Activated naive CD8-positive, alpha-beta T cell treated with anti-CD3 and anti-CD28 coated beads for 36 hours (primary cell): ENCODE measurements around the gene APBA2. TPM values are rescaled to one million over a fixed set of nuclear protein-coding genes. Genes with fewer than 3 reads are reported as not detected.

ENCODE experiments used
- DNase-seq: peaks from one replicate; pipeline ENCODE4 v3.0.0; 2021
- H3K27ac Mint-ChIP-seq: one replicate; pipeline ENCODE4 v1.8.0; 2022; ENCODE audit warnings: mild to moderate bottlenecking, moderate library complexity, mixed read lengths
- H3K27me3 Mint-ChIP-seq: one replicate; pipeline ENCODE4 v1.8.0; 2022; ENCODE audit warnings: mild to moderate bottlenecking, mixed read lengths
- H3K36me3 Mint-ChIP-seq: one replicate; pipeline ENCODE4 v1.8.0; 2021; ENCODE audit warnings: mild to moderate bottlenecking, mixed read lengths
- H3K4me1 Mint-ChIP-seq: one replicate; pipeline ENCODE4 v1.8.0; 2021; ENCODE audit warnings: mixed read lengths
- H3K4me3 Mint-ChIP-seq: one replicate; pipeline ENCODE4 v1.8.0; 2022; ENCODE audit warnings: mild to moderate bottlenecking, moderate library complexity, mixed read lengths
- H3K9me3 Mint-ChIP-seq: one replicate; pipeline ENCODE4 v1.8.0; 2022; ENCODE audit warnings: mixed read lengths
- total RNA-seq, 2 experiments: library from RNA; stranded (reverse); gene quantifications; one replicate each; pipeline ENCODE4 v1.2.3, GENCODE V29; 2021

Gene APBA2
- total RNA-seq, 2 experiments from 2014 or later, result 29.2 to 34.1 TPM

- Mint-ChIP-seq H3K27me3 (no peaks in the 10 kb centered on the region), H3K27ac (peak overlapping the region; percentile 73), H3K36me3 (peaks cover 12% of the 10 kb centered on the region), H3K9me3 (no peaks in the 10 kb centered on the region), H3K4me1 (peaks cover 75% of the 10 kb centered on the region), H3K4me3 (no peak overlapping the region)
- DNase-seq, result no peak
These were observed 13.4 kb downstream of the APBA2 start for GRCh38 chr15:28899061-28899738.

- Mint-ChIP-seq H3K27me3 (no peaks in the 10 kb centered on the region), H3K27ac (peak overlapping the region; percentile 79), H3K9me3 (no peaks in the 10 kb centered on the region), H3K4me1 (peaks cover 80% of the 10 kb centered on the region), H3K4me3 (no peak overlapping the region), H3K36me3 (peaks cover 12% of the 10 kb centered on the region)
- peak; percentile 38 for DNase-seq
These were observed 14.5 kb downstream of the APBA2 start for GRCh38 chr15:28900041-28900891.

- Mint-ChIP-seq H3K36me3 (peaks cover 8% of the 10 kb centered on the region), H3K4me1 (peaks cover 84% of the 10 kb centered on the region), H3K27ac (peak overlapping the region; percentile 79), H3K27me3 (no peaks in the 10 kb centered on the region), H3K9me3 (no peaks in the 10 kb centered on the region), H3K4me3 (no peak overlapping the region)
- no peak for DNase-seq
These were observed 15.3 kb downstream of the APBA2 start for GRCh38 chr15:28900892-28901586.

GRCh38 chr15:28901587-28901980 lies 15.8 kb downstream of the APBA2 start:
- H3K27me3 Mint-ChIP-seq, result no peaks in the 10 kb centered on the region
- H3K4me3 Mint-ChIP-seq, result no peak overlapping the region
- H3K36me3 Mint-ChIP-seq, result peaks cover 8% of the 10 kb centered on the region
- no peak for DNase-seq
- peaks cover 89% of the 10 kb centered on the region for H3K4me1 Mint-ChIP-seq
- H3K27ac Mint-ChIP-seq, result peak overlapping the region; percentile 31
- H3K9me3 Mint-ChIP-seq, result no peaks in the 10 kb centered on the region

GRCh38 chr15:28901987-28902745 lies 16.4 kb downstream of the APBA2 start:
- DNase-seq, result no peak
- Mint-ChIP-seq H3K9me3 (no peaks in the 10 kb centered on the region), H3K4me1 (peaks cover 89% of the 10 kb centered on the region), H3K4me3 (no peak overlapping the region), H3K36me3 (peaks cover 3% of the 10 kb centered on the region), H3K27me3 (no peaks in the 10 kb centered on the region), H3K27ac (peak overlapping the region; percentile 61)

GRCh38 chr15:28902856-28903255 lies 17.1 kb downstream of the APBA2 start:
- no peaks in the 10 kb centered on the region for H3K9me3 Mint-ChIP-seq
- H3K4me3 Mint-ChIP-seq, result no peak overlapping the region
- H3K27me3 Mint-ChIP-seq, result no peaks in the 10 kb centered on the region
- H3K4me1 Mint-ChIP-seq, result peaks cover 90% of the 10 kb centered on the region
- no peak for DNase-seq
- H3K27ac Mint-ChIP-seq, result peak overlapping the region; percentile 61
- peaks cover under 1% of the 10 kb centered on the region for H3K36me3 Mint-ChIP-seq

- no peak for DNase-seq
- Mint-ChIP-seq H3K27me3 (no peaks in the 10 kb centered on the region), H3K4me3 (no peak overlapping the region), H3K9me3 (no peaks in the 10 kb centered on the region), H3K27ac (peak overlapping the region; percentile 70), H3K4me1 (peaks cover 86% of the 10 kb centered on the region), H3K36me3 (peaks cover 2% of the 10 kb centered on the region)
These were observed 17.8 kb downstream of the APBA2 start for GRCh38 chr15:28903555-28903954.

GRCh38 chr15:28904003-28904402 lies 18.2 kb downstream of the APBA2 start:
- H3K27ac Mint-ChIP-seq, result peak overlapping the region; percentile 70
- peak overlapping the region; percentile 19 for H3K4me3 Mint-ChIP-seq
- peaks cover 3% of the 10 kb centered on the region for H3K36me3 Mint-ChIP-seq
- no peaks in the 10 kb centered on the region for H3K9me3 Mint-ChIP-seq
- no peaks in the 10 kb centered on the region for H3K27me3 Mint-ChIP-seq
- peaks cover 81% of the 10 kb centered on the region for H3K4me1 Mint-ChIP-seq
- DNase-seq, result no peak

- Mint-ChIP-seq H3K9me3 (no peaks in the 10 kb centered on the region), H3K4me1 (peaks cover 78% of the 10 kb centered on the region), H3K27me3 (no peaks in the 10 kb centered on the region), H3K4me3 (peak overlapping the region; percentile 16), H3K36me3 (peaks cover 6% of the 10 kb centered on the region), H3K27ac (peak overlapping the region; percentile 64)
- DNase-seq, result no peak
These were observed 19.0 kb downstream of the APBA2 start for GRCh38 chr15:28904541-28905315.

GRCh38 chr15:28907338-28907960 lies 21.7 kb downstream of the APBA2 start:
- Mint-ChIP-seq H3K27ac (no peak overlapping the region), H3K4me3 (no peak overlapping the region), H3K36me3 (peaks cover 6% of the 10 kb centered on the region), H3K4me1 (peaks cover 76% of the 10 kb centered on the region), H3K9me3 (no peaks in the 10 kb centered on the region), H3K27me3 (no peaks in the 10 kb centered on the region)
- no peak for DNase-seq

GRCh38 chr15:28909958-28910500 lies 24.3 kb downstream of the APBA2 start:
- DNase-seq, result no peak
- Mint-ChIP-seq H3K27ac (no peak overlapping the region), H3K4me1 (peaks cover 62% of the 10 kb centered on the region), H3K9me3 (no peaks in the 10 kb centered on the region), H3K27me3 (no peaks in the 10 kb centered on the region), H3K36me3 (peaks cover 6% of the 10 kb centered on the region), H3K4me3 (no peak overlapping the region)

- Mint-ChIP-seq H3K4me1 (peaks cover 50% of the 10 kb centered on the region), H3K27ac (peak overlapping the region; percentile 65), H3K27me3 (no peaks in the 10 kb centered on the region), H3K4me3 (no peak overlapping the region), H3K36me3 (peaks cover 6% of the 10 kb centered on the region), H3K9me3 (no peaks in the 10 kb centered on the region)
- DNase-seq, result no peak
These were observed 25.6 kb downstream of the APBA2 start for GRCh38 chr15:28911310-28911931.

GRCh38 chr15:28912422-28912821 lies 26.6 kb downstream of the APBA2 start:
- H3K9me3 Mint-ChIP-seq, result no peaks in the 10 kb centered on the region
- peaks cover 6% of the 10 kb centered on the region for H3K36me3 Mint-ChIP-seq
- peak overlapping the region; percentile 30 for H3K27ac Mint-ChIP-seq
- DNase-seq, result no peak
- no peaks in the 10 kb centered on the region for H3K27me3 Mint-ChIP-seq
- peaks cover 43% of the 10 kb centered on the region for H3K4me1 Mint-ChIP-seq
- no peak overlapping the region for H3K4me3 Mint-ChIP-seq
